GM12878 (cell line): ENCODE results near the gene CLASP1. TPM values are rescaled to one million over a fixed set of nuclear protein-coding genes. Genes with fewer than 3 reads are reported as not detected.

Experiments
- ATAC-seq: fragments of 200-7000 bp; cut with Tn5 transposase; 3 replicates; pipeline ENCODE4 v1.9.1; 2020; ENCODE audit warnings: mild to moderate bottlenecking, moderate library complexity
- BruUV-seq: library from RNA; stranded (reverse); fragments of 400-500 nt; replicated peaks from 2 replicates; lab custom pipeline; 2021; lab: Mats Ljungman, UMichigan
- CTCF ChIA-PET: fragments of 300-600 bp; sonication (Branson Sonifier 250); formaldehyde crosslinking; extraction: SDS; loops from one replicate; lab custom pipeline; 2021; ENCODE audit warnings: inconsistent platforms; lab: Yijun Ruan, JAX
- POLR2A ChIA-PET: fragments of 350-600 bp; formaldehyde crosslinking; extraction: SDS; loops from one replicate; lab custom pipeline; 2021; ENCODE audit warnings: inconsistent platforms; lab: Charles Lee
- RAD21 ChIA-PET: fragments of 300-600 bp; sonication (Branson Sonifier 250); formaldehyde crosslinking; loops from one replicate; lab custom pipeline; 2023; ENCODE audit warnings: antibody characterized with exemption; ENCODE audit not compliant: unreplicated experiment; lab: Charles Lee
- SMC1A ChIA-PET: fragments of 300-600 bp; sonication (Branson Sonifier 250); formaldehyde crosslinking; loops from one replicate; lab custom pipeline; 2023; ENCODE audit not compliant: unreplicated experiment, uncharacterized antibody; lab: Charles Lee
- DNase-seq: peaks from one replicate; pipeline ENCODE4 v3.0.0-alpha.2; 2011; ENCODE audit warnings: low read depth, low spot score
- FAIRE-seq: peaks from 3 replicates; lab custom pipeline; 2011; peaks lifted over from hg19 to GRCh38; lab: Jason Lieb, UNC
- H2AFZ ChIP-seq: 2 replicates; pipeline ENCODE4 v1.6.0; 2011; ENCODE audit warnings: low read depth, low read length, control low read depth; ENCODE audit not compliant: control insufficient read depth
- H3K27ac ChIP-seq: 2 replicates; pipeline ENCODE4 v1.5.1; 2011; ENCODE audit warnings: control low read depth; ENCODE audit not compliant: control insufficient read depth, insufficient read depth
- H3K27me3 ChIP-seq, 2 experiments: replicated peaks in 1 of 2; 2 replicates each; pipeline versions ENCODE4 v1.6.0 to v1.6.1; 2011; ENCODE audit warnings: low read length in 1 of 2; ENCODE audit not compliant: control insufficient read depth in 2 of 2, insufficient read depth in 2 of 2
- H3K36me3 ChIP-seq, 2 experiments: 2 replicates each; pipeline ENCODE4 v1.5.1; 2011; ENCODE audit warnings: low read length in 1 of 2; ENCODE audit not compliant: control insufficient read depth in 2 of 2, insufficient read depth in 2 of 2
- H3K4me1 ChIP-seq: 2 replicates; pipeline ENCODE4 v1.6.1; 2011; ENCODE audit warnings: mild to moderate bottlenecking, low read length, moderate library complexity, mixed read lengths; ENCODE audit not compliant: control insufficient read depth, insufficient read depth
- H3K4me2 ChIP-seq: 2 replicates; pipeline ENCODE4 v1.6.0; 2011; ENCODE audit warnings: control low read depth; ENCODE audit not compliant: control insufficient read depth, insufficient read depth
- H3K4me3 ChIP-seq: fragments of 200-600 bp; sonication (generic); 2 replicates; pipeline ENCODE4 v1.5.1; 2016
- H3K79me2 ChIP-seq: 2 replicates; pipeline ENCODE4 v1.6.0; 2011; ENCODE audit warnings: low read length; ENCODE audit not compliant: control insufficient read depth, insufficient read depth
- H3K9ac ChIP-seq: 2 replicates; pipeline ENCODE4 v1.8.0; 2011; ENCODE audit warnings: low read length, control low read depth, mixed read lengths; ENCODE audit not compliant: control insufficient read depth, insufficient read depth
- H3K9me3 ChIP-seq: replicated peaks from 3 replicates; pipeline ENCODE4 v1.5.1; 2011; ENCODE audit warnings: mild to moderate bottlenecking, low read length; ENCODE audit not compliant: control insufficient read depth, insufficient read depth
- H4K20me1 ChIP-seq: 2 replicates; pipeline ENCODE4 v1.6.0; 2011; ENCODE audit not compliant: control insufficient read depth, insufficient read depth
- BCL11A ChIP-seq: IDR thresholded peaks from 2 replicates; pipeline ENCODE4 v1.6.1; 2011; ENCODE audit warnings: low read depth, low read length
- BMI1 ChIP-seq: fragments of 450-650 bp; IDR thresholded peaks from 2 replicates; pipeline ENCODE4 v1.6.1; 2016; ENCODE audit warnings: mild to moderate bottlenecking, moderate library complexity, borderline replicate concordance
- NFYB ChIP-seq: IDR thresholded peaks from 2 replicates; pipeline ENCODE4 v1.6.1; 2011; ENCODE audit warnings: low read depth, mild to moderate bottlenecking, low read length, improper control_type of control experiment, moderate library complexity; ENCODE audit not compliant: insufficient read depth
- POLR2AphosphoS2 ChIP-seq: IDR thresholded peaks from 2 replicates; pipeline ENCODE4 v1.6.1; 2011; ENCODE audit warnings: low read depth, mild to moderate bottlenecking, low read length, improper control_type of control experiment, moderate library complexity
- RFX5 ChIP-seq: IDR thresholded peaks from 2 replicates; pipeline ENCODE4 v1.6.1; 2011; ENCODE audit warnings: low read depth, low read length, improper control_type of control experiment
- SMAD5 ChIP-seq: IDR thresholded peaks from 2 replicates; pipeline ENCODE4 v1.6.1; 2016; ENCODE audit warnings: antibody characterized with exemption, low read depth
- TCF12 ChIP-seq: IDR thresholded peaks from 2 replicates; pipeline ENCODE4 v1.6.1; 2011; ENCODE audit warnings: low read depth, mild to moderate bottlenecking, low read length
- ZNF207 ChIP-seq: fragments of 450-650 bp; IDR thresholded peaks from 2 replicates; pipeline ENCODE4 v1.6.1; 2014; ENCODE audit warnings: antibody characterized with exemption, mild to moderate bottlenecking, borderline replicate concordance
- ZZZ3 ChIP-seq: IDR thresholded peaks from 2 replicates; pipeline ENCODE4 v1.6.1; 2011; ENCODE audit warnings: low read depth; ENCODE audit not compliant: control insufficient read depth, insufficient read length
- WGBS: methylation state at CpG from one replicate; pipeline ENCODE4 v1.1.6; 2016; ENCODE audit warnings: low lambda C conversion rate; ENCODE audit not compliant: insufficient replicate concordance, insufficient coverage; ENCODE audit errors: missing lambda C conversion rate; 5-methylcytosine and 5-hydroxymethylcytosine counted together
- in situ Hi-C: fragments of 300-500 bp; cut with MboI; formaldehyde crosslinking; loops from 9 replicates; pipeline ENCODE4 v1.14.3; 2018; ENCODE audit warnings: mixed read lengths
- intact Hi-C: fragments of 100-400 bp; cut with micrococcal nuclease; formaldehyde crosslinking; loops from one replicate; pipeline ENCODE4 v1.14.2; 2022; ENCODE audit not compliant: unreplicated experiment
- polyA plus RNA-seq, 11 experiments: library from polyadenylated mRNA; depleted of rRNA in 4 of 11; unstranded in 6 of 11; stranded (reverse) in 5 of 11; fragments of >200 nt; fragmentation: Nextera tagmentation in 4 of 11; fragmentation: Illumina TruSeq in 1 of 11; extraction: Ambion mirVana in 4 of 11; extraction: Trizol in 1 of 11; gene quantifications; 1 replicate in 1 of 11; 2 replicates in 10 of 11; pipeline versions ENCODE4 v1.2.1 to v1.2.3, GENCODE V29; 2011 to 2016; ENCODE audit warnings: inconsistent platforms in 2 of 11, missing spikeins in 2 of 11, low read depth in 1 of 11
- total RNA-seq, 4 experiments: library from RNA; depleted of rRNA in 3 of 4; stranded (reverse); fragments of >200 nt in 3 of 4; fragmentation: Illumina TruSeq in 1 of 4; extraction: Trizol in 1 of 4; gene quantifications; 2 replicates each; pipeline versions ENCODE4 v1.2.1 to v1.2.3, GENCODE V29; 2013 to 2021
- TF ChIP-seq, protein P1 (sequence below), 3 experiments: IDR thresholded peaks in 2 of 3; conservative IDR thresholded peaks in 1 of 3; 2 replicates each; pipeline ENCODE4 v1.5.1; 2011; ENCODE audit warnings: low read depth in 3 of 3, low read length in 3 of 3, mild to moderate bottlenecking in 3 of 3, control low read depth in 2 of 3, moderate library complexity in 2 of 3, inconsistent platforms in 1 of 3, mixed read lengths in 1 of 3; ENCODE audit not compliant: control insufficient read depth in 2 of 3, insufficient read depth in 1 of 3; ENCODE audit errors: extremely low read depth in 1 of 3
- TF ChIP-seq, protein P2 (sequence below): fragments of 450-650 bp; IDR thresholded peaks from 2 replicates; pipeline ENCODE4 v1.6.1; 2018; ENCODE audit warnings: mild to moderate bottlenecking, low read depth, moderate library complexity; ENCODE audit not compliant: partially characterized antibody
- TF ChIP-seq, protein P3 (sequence below): IDR thresholded peaks from 2 replicates; pipeline ENCODE4 v1.6.1; 2011; ENCODE audit warnings: low read depth, mild to moderate bottlenecking, low read length, moderate library complexity, borderline replicate concordance; ENCODE audit errors: extremely low read depth

The CLASP1 gene
- total and polyA plus RNA-seq, 10 of the 15 experiments (the other 5 are each of a cell fraction or from before 2014, with no cell fraction given): 1.4 to 62.4 (median 32.9) TPM

DNA sequence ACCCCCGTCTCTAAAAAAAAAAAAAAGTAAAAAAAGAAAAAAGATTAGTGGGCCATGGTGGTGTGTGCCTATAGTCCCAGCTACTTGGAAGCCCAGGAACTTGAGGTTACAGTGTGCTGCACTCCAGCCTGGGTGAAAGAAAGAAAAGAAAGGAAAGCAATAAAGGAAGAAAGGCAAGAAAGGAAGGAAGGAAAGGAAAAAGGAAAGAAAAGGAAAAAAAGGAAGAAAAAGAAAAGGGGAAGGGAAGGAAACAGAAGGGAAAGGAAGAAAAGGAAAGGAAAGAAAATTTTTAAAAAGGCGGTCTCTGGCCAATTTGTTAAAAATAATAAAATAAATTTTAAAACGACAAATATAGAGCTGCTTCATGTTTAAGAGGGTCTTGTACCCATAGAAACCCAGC lies 192.9 kb downstream of the CLASP1 start:
- H3K79me2 ChIP-seq: no peaks in the 10 kb centered on the region
- no peak overlapping the region for H3K4me3 ChIP-seq
- ChIA-PET SMC1A (no interaction called here), RAD21 (no interaction called here), POLR2A (interaction anchor here (0.6 kb wide), 1 partner anchor 184 kb away, joined by 3 read pairs; no protein-coding TSS in a partner anchor), CTCF (interaction anchor here (0.9 to 1.0 kb wide), 2 partner anchors 12 to 19 kb away, joined by 3 to 5 read pairs; no protein-coding TSS in a partner anchor)
- H3K4me1 ChIP-seq: no peaks in the 10 kb centered on the region
- peaks cover 4 to 17% of the 10 kb centered on the region in 2 experiments; a peak in 3 of 4 replicates for H3K36me3 ChIP-seq
- H4K20me1 ChIP-seq: no peaks in the 10 kb centered on the region
- no peak overlapping the region for H3K9ac ChIP-seq
- FAIRE-seq: no peak
- BruUV-seq: no TSS peak
- TF ChIP-seq POLR2AphosphoS2 (no peak), TCF12 (no peak), BCL11A (no peak), BMI1 (no peak), ZNF207 (no peak), SMAD5 (no peak), ZZZ3 (no peak), NFYB (no peak), RFX5 (no peak)
- TF ChIP-seq, protein P1, sequence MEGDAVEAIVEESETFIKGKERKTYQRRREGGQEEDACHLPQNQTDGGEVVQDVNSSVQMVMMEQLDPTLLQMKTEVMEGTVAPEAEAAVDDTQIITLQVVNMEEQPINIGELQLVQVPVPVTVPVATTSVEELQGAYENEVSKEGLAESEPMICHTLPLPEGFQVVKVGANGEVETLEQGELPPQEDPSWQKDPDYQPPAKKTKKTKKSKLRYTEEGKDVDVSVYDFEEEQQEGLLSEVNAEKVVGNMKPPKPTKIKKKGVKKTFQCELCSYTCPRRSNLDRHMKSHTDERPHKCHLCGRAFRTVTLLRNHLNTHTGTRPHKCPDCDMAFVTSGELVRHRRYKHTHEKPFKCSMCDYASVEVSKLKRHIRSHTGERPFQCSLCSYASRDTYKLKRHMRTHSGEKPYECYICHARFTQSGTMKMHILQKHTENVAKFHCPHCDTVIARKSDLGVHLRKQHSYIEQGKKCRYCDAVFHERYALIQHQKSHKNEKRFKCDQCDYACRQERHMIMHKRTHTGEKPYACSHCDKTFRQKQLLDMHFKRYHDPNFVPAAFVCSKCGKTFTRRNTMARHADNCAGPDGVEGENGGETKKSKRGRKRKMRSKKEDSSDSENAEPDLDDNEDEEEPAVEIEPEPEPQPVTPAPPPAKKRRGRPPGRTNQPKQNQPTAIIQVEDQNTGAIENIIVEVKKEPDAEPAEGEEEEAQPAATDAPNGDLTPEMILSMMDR (IDR thresholded peaks at IDR 0.05 in 2 of 3, conservative IDR thresholded peaks at IDR 0.05 in 1 of 3; ENCODE audit: control insufficient read depth in 2 of 3, extremely low read depth in 1 of 3, insufficient read depth in 1 of 3, low read depth in 3 of 3, low read length in 3 of 3): no peak
- TF ChIP-seq, protein P2, sequence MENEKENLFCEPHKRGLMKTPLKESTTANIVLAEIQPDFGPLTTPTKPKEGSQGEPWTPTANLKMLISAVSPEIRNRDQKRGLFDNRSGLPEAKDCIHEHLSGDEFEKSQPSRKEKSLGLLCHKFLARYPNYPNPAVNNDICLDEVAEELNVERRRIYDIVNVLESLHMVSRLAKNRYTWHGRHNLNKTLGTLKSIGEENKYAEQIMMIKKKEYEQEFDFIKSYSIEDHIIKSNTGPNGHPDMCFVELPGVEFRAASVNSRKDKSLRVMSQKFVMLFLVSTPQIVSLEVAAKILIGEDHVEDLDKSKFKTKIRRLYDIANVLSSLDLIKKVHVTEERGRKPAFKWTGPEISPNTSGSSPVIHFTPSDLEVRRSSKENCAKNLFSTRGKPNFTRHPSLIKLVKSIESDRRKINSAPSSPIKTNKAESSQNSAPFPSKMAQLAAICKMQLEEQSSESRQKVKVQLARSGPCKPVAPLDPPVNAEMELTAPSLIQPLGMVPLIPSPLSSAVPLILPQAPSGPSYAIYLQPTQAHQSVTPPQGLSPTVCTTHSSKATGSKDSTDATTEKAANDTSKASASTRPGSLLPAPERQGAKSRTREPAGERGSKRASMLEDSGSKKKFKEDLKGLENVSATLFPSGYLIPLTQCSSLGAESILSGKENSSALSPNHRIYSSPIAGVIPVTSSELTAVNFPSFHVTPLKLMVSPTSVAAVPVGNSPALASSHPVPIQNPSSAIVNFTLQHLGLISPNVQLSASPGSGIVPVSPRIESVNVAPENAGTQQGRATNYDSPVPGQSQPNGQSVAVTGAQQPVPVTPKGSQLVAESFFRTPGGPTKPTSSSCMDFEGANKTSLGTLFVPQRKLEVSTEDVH: no peak
- TF ChIP-seq, protein P3, sequence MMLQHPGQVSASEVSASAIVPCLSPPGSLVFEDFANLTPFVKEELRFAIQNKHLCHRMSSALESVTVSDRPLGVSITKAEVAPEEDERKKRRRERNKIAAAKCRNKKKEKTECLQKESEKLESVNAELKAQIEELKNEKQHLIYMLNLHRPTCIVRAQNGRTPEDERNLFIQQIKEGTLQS: no peak
- H3K9me3 ChIP-seq: no peaks in the 10 kb centered on the region
- WGBS: 93% methylated on average over 3 of the region's 3 CpGs
- intact Hi-C loops (no loop called here), in situ Hi-C loops (no loop called here)
- H3K27ac ChIP-seq: no peak overlapping the region
- H2AFZ ChIP-seq: no peak overlapping the region
- ATAC-seq: no peak
- no peaks in the 10 kb centered on the region for H3K27me3 ChIP-seq
- no peak overlapping the region for H3K4me2 ChIP-seq
- no peak for DNase-seq
